GM23338 (cell line): ENCODE results near the gene TRIM22.

Experiments
- CREB1 ChIP-seq: fragments of 250-450 bp; sonication (Bioruptor Pico); IDR thresholded peaks from 2 replicates; pipeline ENCODE4 v1.5.0; 2020; ENCODE audit warnings: low read depth, mild to moderate bottlenecking, moderate library complexity
- CTCF ChIP-seq, 2 experiments: fragments of 200-600 bp in 1 of 2; sonication (generic) in 1 of 2; conservative IDR thresholded peaks; 2 replicates each; pipeline versions ENCODE4 v1.5.1 to v1.6.1; 2016 to 2017; ENCODE audit warnings: antibody characterized with exemption in 2 of 2, low read depth in 2 of 2, mild to moderate bottlenecking in 2 of 2, moderate library complexity in 1 of 2
- EZH2 ChIP-seq: fragments of 200-600 bp; sonication (generic); IDR thresholded peaks from one replicate; pipeline ENCODE4 v1.8.0; 2017; ENCODE audit warnings: antibody characterized with exemption, mild to moderate bottlenecking, low read depth; ENCODE audit not compliant: unreplicated experiment
- EZH2phosphoT487 ChIP-seq: fragments of 200-600 bp; sonication (generic); IDR thresholded peaks from one replicate; pipeline ENCODE4 v1.8.1; 2018; ENCODE audit warnings: antibody characterized with exemption; ENCODE audit not compliant: unreplicated experiment
- JUNB ChIP-seq: IDR thresholded peaks from one replicate; pipeline ENCODE4 v1.6.1; 2016; ENCODE audit warnings: antibody characterized with exemption; ENCODE audit not compliant: unreplicated experiment
- POLR2AphosphoS5 ChIP-seq: IDR thresholded peaks from 2 replicates; pipeline ENCODE4 v1.6.1; 2016; ENCODE audit warnings: antibody characterized with exemption, low read depth
- TF ChIP-seq, protein P1 (sequence below): IDR thresholded peaks from one replicate; pipeline ENCODE4 v1.6.1; 2018; ENCODE audit warnings: antibody characterized with exemption; ENCODE audit not compliant: unreplicated experiment

- TF ChIP-seq EZH2, result no peak
- TF ChIP-seq CTCF (conservative IDR thresholded peaks at IDR 0.05; ENCODE audit: low read depth in 2 of 2), result no peak
- TF ChIP-seq, protein P1, sequence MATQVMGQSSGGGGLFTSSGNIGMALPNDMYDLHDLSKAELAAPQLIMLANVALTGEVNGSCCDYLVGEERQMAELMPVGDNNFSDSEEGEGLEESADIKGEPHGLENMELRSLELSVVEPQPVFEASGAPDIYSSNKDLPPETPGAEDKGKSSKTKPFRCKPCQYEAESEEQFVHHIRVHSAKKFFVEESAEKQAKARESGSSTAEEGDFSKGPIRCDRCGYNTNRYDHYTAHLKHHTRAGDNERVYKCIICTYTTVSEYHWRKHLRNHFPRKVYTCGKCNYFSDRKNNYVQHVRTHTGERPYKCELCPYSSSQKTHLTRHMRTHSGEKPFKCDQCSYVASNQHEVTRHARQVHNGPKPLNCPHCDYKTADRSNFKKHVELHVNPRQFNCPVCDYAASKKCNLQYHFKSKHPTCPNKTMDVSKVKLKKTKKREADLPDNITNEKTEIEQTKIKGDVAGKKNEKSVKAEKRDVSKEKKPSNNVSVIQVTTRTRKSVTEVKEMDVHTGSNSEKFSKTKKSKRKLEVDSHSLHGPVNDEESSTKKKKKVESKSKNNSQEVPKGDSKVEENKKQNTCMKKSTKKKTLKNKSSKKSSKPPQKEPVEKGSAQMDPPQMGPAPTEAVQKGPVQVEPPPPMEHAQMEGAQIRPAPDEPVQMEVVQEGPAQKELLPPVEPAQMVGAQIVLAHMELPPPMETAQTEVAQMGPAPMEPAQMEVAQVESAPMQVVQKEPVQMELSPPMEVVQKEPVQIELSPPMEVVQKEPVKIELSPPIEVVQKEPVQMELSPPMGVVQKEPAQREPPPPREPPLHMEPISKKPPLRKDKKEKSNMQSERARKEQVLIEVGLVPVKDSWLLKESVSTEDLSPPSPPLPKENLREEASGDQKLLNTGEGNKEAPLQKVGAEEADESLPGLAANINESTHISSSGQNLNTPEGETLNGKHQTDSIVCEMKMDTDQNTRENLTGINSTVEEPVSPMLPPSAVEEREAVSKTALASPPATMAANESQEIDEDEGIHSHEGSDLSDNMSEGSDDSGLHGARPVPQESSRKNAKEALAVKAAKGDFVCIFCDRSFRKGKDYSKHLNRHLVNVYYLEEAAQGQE, result no peak
- no peak for TF ChIP-seq POLR2AphosphoS5
- TF ChIP-seq JUNB, result no peak
- TF ChIP-seq CREB1, result no peak
- TF ChIP-seq EZH2phosphoT487, result no peak
Observed at GRCh38 chr11:5689551-5689983, at the start of gene TRIM22.
